Peyer's patch (tissue), 4 donors: ENCODE results near the gene DNAH8.

Experiments used
- CTCF ChIP-seq, 6 experiments: fragments of 450-650 bp in 4 of 6; fragments of 200-600 bp in 2 of 6; sonication (generic) in 1 of 6; IDR thresholded peaks; one replicate each; pipeline ENCODE4 v1.5.1; 2017 to 2019; ENCODE audit warnings: antibody characterized with exemption in 6 of 6, mild to moderate bottlenecking in 3 of 6, moderate library complexity in 1 of 6
- POLR2A ChIP-seq, 2 donors: fragments of 450-650 bp; IDR thresholded peaks; one replicate each; pipeline ENCODE4 v1.5.1; 2017; ENCODE audit warnings: antibody characterized with exemption in 2 of 2, mild to moderate bottlenecking in 2 of 2, moderate library complexity in 2 of 2

- TF ChIP-seq POLR2A (IDR thresholded peaks at IDR 0.05) (no peak), CTCF (IDR thresholded peaks at IDR 0.05) (no peak)
Observed at GRCh38 chr6:38783443-38784228, 68.5 kb downstream of the DNAH8 start.
